Measurements from ENCODE around the gene MC4R. TPM values are rescaled to one million over a fixed set of nuclear protein-coding genes. Genes with fewer than 3 reads are reported as not detected.

MC4R gene
- polyA plus RNA-seq, 1 donor from 2014 or later: not detected

DNA sequence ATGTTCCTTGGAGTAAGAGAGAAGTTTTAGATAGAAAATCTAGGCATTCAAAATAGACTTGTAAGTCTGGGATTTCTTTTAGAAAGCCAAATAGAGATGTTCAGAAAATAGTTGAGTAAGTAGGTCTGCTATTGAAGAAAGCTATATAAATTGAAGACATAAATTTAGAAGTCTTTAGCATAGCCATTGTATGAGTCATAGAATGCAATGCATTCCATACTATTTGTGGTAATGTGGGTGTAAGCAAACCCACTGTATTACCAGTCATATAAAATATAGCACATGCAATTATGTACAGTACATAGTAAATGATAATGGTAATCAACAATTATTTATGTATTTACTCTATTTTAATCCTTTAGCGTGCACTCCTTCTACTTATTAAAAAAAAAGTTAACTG is 14.1 kb downstream of the MC4R start:
- Mint-ChIP-seq H3K36me3 (peaks cover 1% of the 10 kb centered on the region), H3K4me3 (no peak overlapping the region), H3K27me3 (no peaks in the 10 kb centered on the region), H3K9me3 (peaks cover 0 to 3% (median 0%) of the 10 kb centered on the region in 3 donors), H3K27ac (no peak overlapping the region), H3K4me1 (no peaks in the 10 kb centered on the region)

DNA sequence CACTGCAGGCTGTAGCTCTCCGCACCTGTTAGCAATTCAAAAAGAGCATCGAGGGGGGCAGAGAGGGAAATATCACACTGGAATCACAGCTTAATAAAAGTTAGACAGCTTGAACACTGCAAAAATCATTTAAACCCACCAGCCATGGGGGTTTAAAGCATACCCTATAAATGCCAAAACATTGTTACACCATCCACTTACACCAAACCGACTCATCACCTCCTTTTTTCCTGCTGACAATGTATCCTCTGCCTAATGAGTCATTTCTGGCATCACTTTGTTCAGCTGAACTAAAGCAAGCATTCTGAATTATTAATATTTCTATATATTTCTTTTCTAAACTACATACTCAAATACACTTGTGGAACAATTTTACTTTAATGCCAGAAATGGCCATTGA is 21.6 kb downstream of the MC4R start:
- Mint-ChIP-seq H3K4me3 (no peak overlapping the region), H3K27me3 (no peaks in the 10 kb centered on the region), H3K27ac (no peak overlapping the region), H3K9me3 (peaks cover 1 to 11% (median 3%) of the 10 kb centered on the region in 3 donors), H3K36me3 (peaks cover 1% of the 10 kb centered on the region), H3K4me1 (no peaks in the 10 kb centered on the region)

DNA sequence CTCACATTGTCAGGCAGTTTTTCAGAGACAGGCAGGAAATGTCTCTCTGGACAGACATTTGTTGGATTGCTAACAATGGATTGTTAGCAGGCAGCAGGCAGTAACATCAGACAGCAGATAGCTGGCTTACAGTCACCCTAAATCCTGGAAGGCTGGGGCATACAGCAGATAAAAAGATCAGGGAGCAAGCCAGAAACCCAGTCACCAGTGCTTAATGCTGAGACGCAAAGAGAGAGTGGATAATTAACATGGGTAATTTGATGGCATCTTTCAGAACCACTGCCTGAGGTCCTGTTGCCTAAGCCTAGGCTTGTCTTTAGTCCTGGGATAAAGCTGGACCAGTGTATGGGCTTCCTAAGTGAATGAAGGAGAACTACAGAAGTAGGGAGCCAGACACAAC is 22.4 kb downstream of the MC4R start:
- Mint-ChIP-seq H3K4me3 (no peak overlapping the region), H3K27me3 (no peaks in the 10 kb centered on the region), H3K27ac (no peak overlapping the region), H3K36me3 (peaks cover 1% of the 10 kb centered on the region), H3K9me3 (peaks cover 1 to 11% (median 3%) of the 10 kb centered on the region in 3 donors), H3K4me1 (no peaks in the 10 kb centered on the region)

DNA sequence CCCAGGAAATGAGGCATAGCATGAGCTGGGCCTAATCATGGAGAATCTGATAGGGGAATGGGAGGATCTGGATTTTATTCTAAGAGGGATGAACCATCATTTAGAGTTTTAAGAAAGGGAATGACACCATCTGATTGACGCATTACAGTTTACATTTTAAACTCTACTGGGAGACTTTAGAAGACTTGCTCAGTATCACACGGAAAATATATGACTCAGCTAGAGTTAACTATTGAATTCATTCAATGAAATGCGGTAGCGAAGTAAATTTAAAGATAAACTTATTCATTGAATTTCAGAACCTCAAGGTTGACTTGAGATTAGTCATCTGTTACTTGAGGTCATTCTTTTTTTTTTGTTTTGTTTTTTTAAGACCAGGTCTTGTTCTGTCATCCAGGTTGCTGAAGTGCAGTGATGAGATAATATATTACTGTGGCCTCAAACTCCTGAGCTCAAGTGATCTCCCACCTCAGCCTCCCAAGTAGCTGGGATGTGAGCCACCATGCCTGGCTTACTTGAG is 25.0 kb downstream of the MC4R start:
- Mint-ChIP-seq H3K9me3 (peaks cover 1 to 11% (median 5%) of the 10 kb centered on the region in 3 donors), H3K27me3 (peaks cover 1% of the 10 kb centered on the region), H3K27ac (no peak overlapping the region), H3K4me3 (no peak overlapping the region), H3K4me1 (no peaks in the 10 kb centered on the region), H3K36me3 (no peaks in the 10 kb centered on the region)

DNA sequence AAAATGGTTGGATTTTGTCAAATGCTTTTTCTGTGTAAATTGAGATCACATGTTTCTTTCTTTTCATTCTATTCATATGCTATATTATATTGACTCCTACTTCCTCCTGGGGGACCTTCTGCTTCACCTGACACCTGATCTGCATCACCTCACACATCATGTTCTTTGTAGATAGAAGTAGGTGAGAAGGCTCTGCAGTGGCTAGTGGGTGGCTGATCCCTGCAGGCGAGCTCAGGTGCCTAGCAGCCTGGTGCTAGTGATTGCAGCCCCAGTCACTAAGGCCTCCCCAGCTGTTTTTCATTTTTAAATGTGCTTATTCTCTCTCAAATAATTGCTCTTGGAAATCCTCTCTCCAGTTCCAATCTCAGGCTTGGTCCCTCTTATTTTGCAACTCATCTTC is 33.6 kb downstream of the MC4R start:
- no peak overlapping the region for H3K27ac Mint-ChIP-seq
- peaks cover 4 to 6% (median 4%) of the 10 kb centered on the region in 3 donors for H3K9me3 Mint-ChIP-seq
- no peaks in the 10 kb centered on the region for H3K36me3 Mint-ChIP-seq
- no peaks in the 10 kb centered on the region for H3K27me3 Mint-ChIP-seq
- H3K4me1 Mint-ChIP-seq: no peaks in the 10 kb centered on the region
- no peak overlapping the region for H3K4me3 Mint-ChIP-seq

DNA sequence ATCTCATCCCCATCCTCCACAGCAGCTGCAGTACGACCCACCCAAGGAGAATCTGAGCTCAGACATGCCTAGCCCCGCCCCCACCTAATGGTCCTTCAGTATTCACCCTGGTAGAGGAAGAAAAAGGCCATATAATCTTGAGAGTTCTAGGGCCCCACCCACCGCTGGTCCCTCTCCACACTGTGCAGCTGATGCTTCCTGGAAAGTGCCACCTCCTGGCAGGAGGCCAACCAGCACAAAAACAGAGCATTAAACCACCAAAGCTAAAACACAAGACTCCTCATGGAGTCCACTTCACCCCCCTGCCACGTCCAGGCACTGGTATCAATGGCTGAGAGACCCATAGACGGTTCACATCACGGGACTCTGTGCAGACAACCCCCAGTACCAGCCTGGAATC is 40.7 kb downstream of the MC4R start:
- H3K27me3 Mint-ChIP-seq: no peaks in the 10 kb centered on the region
- peaks cover 5 to 10% (median 6%) of the 10 kb centered on the region in 3 donors for H3K9me3 Mint-ChIP-seq
- H3K4me3 Mint-ChIP-seq: no peak overlapping the region
- H3K27ac Mint-ChIP-seq: no peak overlapping the region
- H3K4me1 Mint-ChIP-seq: no peaks in the 10 kb centered on the region
- H3K36me3 Mint-ChIP-seq: no peaks in the 10 kb centered on the region

DNA sequence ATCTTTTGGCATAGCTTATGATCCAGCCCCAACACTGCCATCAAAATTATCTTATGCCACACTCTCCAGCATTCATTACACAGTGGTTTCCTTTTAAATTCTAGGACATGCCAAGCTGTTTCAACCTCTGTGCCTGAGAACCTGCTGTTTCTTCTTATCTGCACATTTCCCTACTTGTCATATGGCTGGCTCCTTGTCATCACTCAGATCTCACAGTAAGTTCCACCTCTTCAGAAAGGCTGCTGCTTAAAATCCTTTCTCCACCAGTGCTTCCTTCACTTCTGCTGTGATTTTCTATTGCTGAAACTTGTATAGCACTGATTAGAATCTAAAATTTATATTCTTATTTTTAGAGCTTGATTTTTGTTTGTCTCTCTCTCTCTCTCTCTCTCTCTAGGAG is 43.4 kb downstream of the MC4R start:
- no peak overlapping the region for H3K27ac Mint-ChIP-seq
- H3K27me3 Mint-ChIP-seq: no peaks in the 10 kb centered on the region
- H3K4me1 Mint-ChIP-seq: no peaks in the 10 kb centered on the region
- no peaks in the 10 kb centered on the region for H3K36me3 Mint-ChIP-seq
- H3K9me3 Mint-ChIP-seq: peaks cover 2 to 4% (median 3%) of the 10 kb centered on the region in 3 donors
- no peak overlapping the region for H3K4me3 Mint-ChIP-seq

DNA sequence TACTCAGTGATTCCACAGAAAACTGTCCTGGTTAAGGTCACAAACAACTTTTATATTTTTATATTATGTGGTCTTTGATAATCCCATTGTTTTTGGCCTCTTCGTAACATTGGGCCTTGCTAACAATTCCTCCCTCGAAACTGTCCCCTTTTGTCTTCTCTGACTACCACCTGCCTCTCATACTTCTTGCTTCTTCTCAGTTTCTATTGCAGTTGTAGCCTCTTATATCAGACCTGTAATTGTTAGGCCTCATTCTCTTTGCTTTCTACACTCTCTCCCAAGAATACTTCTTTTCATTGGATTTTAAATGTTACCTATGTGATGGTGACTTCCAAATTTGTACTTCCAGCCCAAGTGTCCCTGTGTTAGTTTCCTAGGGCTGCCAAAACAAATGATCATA is 44.7 kb downstream of the MC4R start:
- Mint-ChIP-seq H3K27ac (no peak overlapping the region), H3K4me1 (no peaks in the 10 kb centered on the region), H3K36me3 (no peaks in the 10 kb centered on the region), H3K4me3 (no peak overlapping the region), H3K27me3 (no peaks in the 10 kb centered on the region), H3K9me3 (peaks cover 2 to 4% (median 2%) of the 10 kb centered on the region in 3 donors)

DNA sequence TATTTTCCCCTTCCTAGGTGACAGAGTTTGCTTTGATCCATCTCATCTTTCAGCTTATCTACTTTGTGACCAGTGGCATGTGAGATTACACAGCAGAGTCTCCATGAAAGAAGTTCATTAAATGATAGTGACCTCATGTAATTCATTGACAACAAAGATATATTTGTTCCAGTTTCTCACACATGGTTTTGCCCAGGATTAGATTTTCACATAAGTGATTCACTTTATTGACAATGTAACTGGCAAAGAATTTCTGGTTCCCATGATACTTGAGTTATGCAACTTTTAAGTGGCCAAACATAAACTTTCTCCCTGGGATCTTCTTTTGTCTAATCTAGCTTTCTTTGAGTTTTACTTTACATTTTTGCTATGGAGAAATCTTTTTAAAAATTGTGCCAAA is 50.0 kb downstream of the MC4R start:
- Mint-ChIP-seq H3K4me3 (no peak overlapping the region), H3K27me3 (no peaks in the 10 kb centered on the region), H3K27ac (no peak overlapping the region), H3K4me1 (no peaks in the 10 kb centered on the region), H3K9me3 (peaks cover 0 to 4% (median 0%) of the 10 kb centered on the region in 3 donors), H3K36me3 (no peaks in the 10 kb centered on the region)

Measured in IgD-negative memory B cell (primary cell).